GM12878 (cell line): Measurements from ENCODE around the gene NOS1AP. TPM values are rescaled to one million over a fixed set of nuclear protein-coding genes. Genes with fewer than 3 reads are reported as not detected.

Experiments used
- ATAC-seq: fragments of 200-7000 bp; cut with Tn5 transposase; 3 replicates; pipeline ENCODE4 v1.9.1; 2020; ENCODE audit warnings: mild to moderate bottlenecking, moderate library complexity
- BruUV-seq: library from RNA; stranded (reverse); fragments of 400-500 nt; replicated peaks from 2 replicates; lab custom pipeline; 2021; lab: Mats Ljungman, UMichigan
- CTCF ChIA-PET: fragments of 300-600 bp; sonication (Branson Sonifier 250); formaldehyde crosslinking; extraction: SDS; loops from one replicate; lab custom pipeline; 2021; ENCODE audit warnings: inconsistent platforms; lab: Yijun Ruan, JAX
- POLR2A ChIA-PET: fragments of 350-600 bp; formaldehyde crosslinking; extraction: SDS; loops from one replicate; lab custom pipeline; 2021; ENCODE audit warnings: inconsistent platforms; lab: Charles Lee
- RAD21 ChIA-PET: fragments of 300-600 bp; sonication (Branson Sonifier 250); formaldehyde crosslinking; loops from one replicate; lab custom pipeline; 2023; ENCODE audit warnings: antibody characterized with exemption; ENCODE audit not compliant: unreplicated experiment; lab: Charles Lee
- SMC1A ChIA-PET: fragments of 300-600 bp; sonication (Branson Sonifier 250); formaldehyde crosslinking; loops from one replicate; lab custom pipeline; 2023; ENCODE audit not compliant: unreplicated experiment, uncharacterized antibody; lab: Charles Lee
- DNase-seq: peaks from one replicate; pipeline ENCODE4 v3.0.0-alpha.2; 2011; ENCODE audit warnings: low read depth, low spot score
- FAIRE-seq: peaks from 3 replicates; lab custom pipeline; 2011; peaks lifted over from hg19 to GRCh38; lab: Jason Lieb, UNC
- H2AFZ ChIP-seq: 2 replicates; pipeline ENCODE4 v1.6.0; 2011; ENCODE audit warnings: low read depth, low read length, control low read depth; ENCODE audit not compliant: control insufficient read depth
- H3K27ac ChIP-seq: 2 replicates; pipeline ENCODE4 v1.5.1; 2011; ENCODE audit warnings: control low read depth; ENCODE audit not compliant: control insufficient read depth, insufficient read depth
- H3K27me3 ChIP-seq, 2 experiments: replicated peaks in 1 of 2; 2 replicates each; pipeline versions ENCODE4 v1.6.0 to v1.6.1; 2011; ENCODE audit warnings: low read length in 1 of 2; ENCODE audit not compliant: control insufficient read depth in 2 of 2, insufficient read depth in 2 of 2
- H3K36me3 ChIP-seq, 2 experiments: 2 replicates each; pipeline ENCODE4 v1.5.1; 2011; ENCODE audit warnings: low read length in 1 of 2; ENCODE audit not compliant: control insufficient read depth in 2 of 2, insufficient read depth in 2 of 2
- H3K4me1 ChIP-seq: 2 replicates; pipeline ENCODE4 v1.6.1; 2011; ENCODE audit warnings: mild to moderate bottlenecking, low read length, moderate library complexity, mixed read lengths; ENCODE audit not compliant: control insufficient read depth, insufficient read depth
- H3K4me2 ChIP-seq: 2 replicates; pipeline ENCODE4 v1.6.0; 2011; ENCODE audit warnings: control low read depth; ENCODE audit not compliant: control insufficient read depth, insufficient read depth
- H3K4me3 ChIP-seq: fragments of 200-600 bp; sonication (generic); 2 replicates; pipeline ENCODE4 v1.5.1; 2016
- H3K79me2 ChIP-seq: 2 replicates; pipeline ENCODE4 v1.6.0; 2011; ENCODE audit warnings: low read length; ENCODE audit not compliant: control insufficient read depth, insufficient read depth
- H3K9ac ChIP-seq: 2 replicates; pipeline ENCODE4 v1.8.0; 2011; ENCODE audit warnings: low read length, control low read depth, mixed read lengths; ENCODE audit not compliant: control insufficient read depth, insufficient read depth
- H3K9me3 ChIP-seq: replicated peaks from 3 replicates; pipeline ENCODE4 v1.5.1; 2011; ENCODE audit warnings: mild to moderate bottlenecking, low read length; ENCODE audit not compliant: control insufficient read depth, insufficient read depth
- H4K20me1 ChIP-seq: 2 replicates; pipeline ENCODE4 v1.6.0; 2011; ENCODE audit not compliant: control insufficient read depth, insufficient read depth
- ELK1 ChIP-seq: IDR thresholded peaks from 2 replicates; pipeline ENCODE4 v1.6.1; 2012; ENCODE audit warnings: low read depth, low read length, improper control_type of control experiment
- EP300 ChIP-seq, 2 experiments: fragments of 150-350 bp in 1 of 2; IDR thresholded peaks; 2 replicates each; pipeline ENCODE4 v1.6.1; 2011 to 2012; ENCODE audit warnings: low read depth in 2 of 2, low read length in 2 of 2, borderline replicate concordance in 1 of 2, improper control_type of control experiment in 1 of 2, inconsistent platforms in 1 of 2; ENCODE audit not compliant: control insufficient read depth in 1 of 2
- ESRRA ChIP-seq: IDR thresholded peaks from 2 replicates; pipeline ENCODE4 v1.6.1; 2012; ENCODE audit warnings: mild to moderate bottlenecking, low read length, improper control_type of control experiment
- ETV6 ChIP-seq, 2 experiments: fragments of 450-650 bp in 1 of 2; IDR thresholded peaks in 1 of 2; conservative IDR thresholded peaks in 1 of 2; 2 replicates each; pipeline ENCODE4 v1.6.1; 2014; ENCODE audit warnings: antibody characterized with exemption in 1 of 2, borderline replicate concordance in 1 of 2, low read depth in 1 of 2, mild to moderate bottlenecking in 1 of 2, moderate library complexity in 1 of 2
- HDAC2 ChIP-seq: fragments of 200-600 bp; sonication (generic); IDR thresholded peaks from 2 replicates; pipeline ENCODE4 v1.6.1; 2017
- JUND ChIP-seq: IDR thresholded peaks from 2 replicates; pipeline ENCODE4 v1.6.1; 2012; ENCODE audit warnings: low read depth, mild to moderate bottlenecking, low read length, improper control_type of control experiment, moderate library complexity
- NFXL1 ChIP-seq: fragments of 450-650 bp; IDR thresholded peaks from 2 replicates; pipeline ENCODE4 v1.6.1; 2017; ENCODE audit warnings: antibody characterized with exemption, mild to moderate bottlenecking, borderline replicate concordance
- PAX8 ChIP-seq: fragments of 450-650 bp; IDR thresholded peaks from 2 replicates; pipeline ENCODE4 v1.6.1; 2017; ENCODE audit warnings: mild to moderate bottlenecking, moderate library complexity
- POLR2A ChIP-seq: IDR thresholded peaks from 2 replicates; pipeline ENCODE4 v1.6.1; 2011; ENCODE audit warnings: low read depth, mild to moderate bottlenecking, low read length
- SMAD5 ChIP-seq: IDR thresholded peaks from 2 replicates; pipeline ENCODE4 v1.6.1; 2016; ENCODE audit warnings: antibody characterized with exemption, low read depth
- SUPT20H ChIP-seq: IDR thresholded peaks from 2 replicates; pipeline ENCODE4 v1.6.1; 2011; ENCODE audit warnings: low read depth, mild to moderate bottlenecking, low read length, moderate library complexity, borderline replicate concordance; ENCODE audit not compliant: control insufficient read depth
- ZBTB40 ChIP-seq: fragments of 450-650 bp; IDR thresholded peaks from 2 replicates; pipeline ENCODE4 v1.6.1; 2016; ENCODE audit warnings: mild to moderate bottlenecking, moderate library complexity, borderline replicate concordance
- WGBS: methylation state at CpG from one replicate; pipeline ENCODE4 v1.1.6; 2016; ENCODE audit warnings: low lambda C conversion rate; ENCODE audit not compliant: insufficient replicate concordance, insufficient coverage; ENCODE audit errors: missing lambda C conversion rate; 5-methylcytosine and 5-hydroxymethylcytosine counted together
- in situ Hi-C: fragments of 300-500 bp; cut with MboI; formaldehyde crosslinking; loops from 9 replicates; pipeline ENCODE4 v1.14.3; 2018; ENCODE audit warnings: mixed read lengths
- intact Hi-C: fragments of 100-400 bp; cut with micrococcal nuclease; formaldehyde crosslinking; loops from one replicate; pipeline ENCODE4 v1.14.2; 2022; ENCODE audit not compliant: unreplicated experiment
- polyA plus RNA-seq, 11 experiments: library from polyadenylated mRNA; depleted of rRNA in 4 of 11; unstranded in 6 of 11; stranded (reverse) in 5 of 11; fragments of >200 nt; fragmentation: Nextera tagmentation in 4 of 11; fragmentation: Illumina TruSeq in 1 of 11; extraction: Ambion mirVana in 4 of 11; extraction: Trizol in 1 of 11; gene quantifications; 1 replicate in 1 of 11; 2 replicates in 10 of 11; pipeline versions ENCODE4 v1.2.1 to v1.2.3, GENCODE V29; 2011 to 2016; ENCODE audit warnings: inconsistent platforms in 2 of 11, missing spikeins in 2 of 11, low read depth in 1 of 11
- total RNA-seq, 4 experiments: library from RNA; depleted of rRNA in 3 of 4; stranded (reverse); fragments of >200 nt in 3 of 4; fragmentation: Illumina TruSeq in 1 of 4; extraction: Trizol in 1 of 4; gene quantifications; 2 replicates each; pipeline versions ENCODE4 v1.2.1 to v1.2.3, GENCODE V29; 2013 to 2021
- TF ChIP-seq, protein P1 (sequence below): fragments of 450-650 bp; conservative IDR thresholded peaks from 2 replicates; pipeline ENCODE4 v1.6.1; 2017; ENCODE audit warnings: mild to moderate bottlenecking, moderate library complexity

The NOS1AP gene
- total and polyA plus RNA-seq, 10 of the 15 experiments (the other 5 are each of a cell fraction or from before 2014, with no cell fraction given) = 0.03 to 0.15 TPM; not detected in 8

DNA sequence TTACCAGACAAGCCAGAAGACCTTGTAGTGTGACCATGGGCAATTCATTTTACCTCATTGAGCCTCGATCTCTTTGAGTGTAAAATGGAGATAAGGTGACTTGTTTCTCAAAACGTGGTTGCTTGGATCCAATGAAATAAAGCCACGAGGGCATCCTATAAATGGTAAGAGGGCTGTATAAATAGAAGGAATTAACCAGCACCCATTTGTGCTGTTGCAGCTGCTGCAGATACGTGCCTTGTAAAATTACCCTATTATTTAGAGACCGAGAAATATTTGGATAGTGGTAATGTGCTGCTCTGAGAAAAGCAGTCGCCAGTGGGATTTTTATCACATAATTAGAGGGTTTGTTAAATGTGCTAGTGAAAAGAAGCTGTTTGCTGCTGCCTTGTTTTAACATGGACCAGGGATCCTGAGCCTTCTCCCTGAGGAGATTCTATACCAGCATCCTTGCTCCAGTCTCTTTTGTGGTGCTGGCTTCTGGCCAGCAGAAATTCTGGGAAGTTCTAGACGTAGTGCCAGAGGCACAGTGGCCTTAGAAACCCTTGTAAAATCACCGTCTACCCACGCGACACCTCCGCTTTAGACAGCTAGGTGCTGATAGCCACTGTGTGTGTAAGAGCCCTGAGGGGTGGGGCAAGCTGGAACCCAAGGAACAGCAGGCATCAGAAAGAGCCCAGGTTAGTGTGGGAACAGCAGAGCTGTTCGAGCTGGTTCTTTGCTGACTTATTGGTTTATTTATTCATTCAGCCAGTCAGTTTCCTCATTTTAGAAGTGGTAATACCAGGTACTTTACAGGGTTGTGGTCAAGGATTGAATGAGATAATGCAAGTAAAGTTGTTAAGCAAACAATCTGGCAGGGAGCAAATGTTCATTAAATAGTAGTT is 137.5 kb downstream of the NOS1AP start:
- no peak overlapping the region for H3K9ac ChIP-seq
- 0 out of 4 replicates have a peak, but pooled peaks cover 0 to 1% of the 10 kb centered on the region in 2 experiments for H3K27me3 ChIP-seq
- WGBS = 11% methylated on average over 12 of the region's 12 CpGs
- H4K20me1 ChIP-seq = no peaks in the 10 kb centered on the region
- H3K36me3 ChIP-seq = no peaks in the 10 kb centered on the region
- DNase-seq = no peak
- ChIA-PET RAD21 (no interaction called here), CTCF (no interaction called here), POLR2A (no interaction called here), SMC1A (no interaction called here)
- no peak for ATAC-seq
- in situ Hi-C loops (no loop called here), intact Hi-C loops (no loop called here)
- no peaks in the 10 kb centered on the region for H3K4me1 ChIP-seq
- no peaks in the 10 kb centered on the region for H3K9me3 ChIP-seq
- no peaks in the 10 kb centered on the region for H3K79me2 ChIP-seq
- FAIRE-seq = no peak
- H2AFZ ChIP-seq = no peak overlapping the region
- H3K4me3 ChIP-seq = no peak overlapping the region
- no TSS peak for BruUV-seq
- no peak overlapping the region for H3K4me2 ChIP-seq
- H3K27ac ChIP-seq = no peak overlapping the region
- no peak for TF ChIP-seq PAX8
- TF ChIP-seq SMAD5 = no peak
- TF ChIP-seq POLR2A = no peak
- no peak for TF ChIP-seq JUND
- TF ChIP-seq ETV6 (conservative IDR thresholded peaks at IDR 0.05 in 1 of 2, IDR thresholded peaks at IDR 0.05 in 1 of 2; ENCODE audit: borderline replicate concordance in 1 of 2, low read depth in 1 of 2) = no peak
- no peak for TF ChIP-seq EP300 (IDR thresholded peaks at IDR 0.05; ENCODE audit: borderline replicate concordance in 1 of 2, control insufficient read depth in 1 of 2, low read depth in 2 of 2, low read length in 2 of 2)
- TF ChIP-seq, protein P1, sequence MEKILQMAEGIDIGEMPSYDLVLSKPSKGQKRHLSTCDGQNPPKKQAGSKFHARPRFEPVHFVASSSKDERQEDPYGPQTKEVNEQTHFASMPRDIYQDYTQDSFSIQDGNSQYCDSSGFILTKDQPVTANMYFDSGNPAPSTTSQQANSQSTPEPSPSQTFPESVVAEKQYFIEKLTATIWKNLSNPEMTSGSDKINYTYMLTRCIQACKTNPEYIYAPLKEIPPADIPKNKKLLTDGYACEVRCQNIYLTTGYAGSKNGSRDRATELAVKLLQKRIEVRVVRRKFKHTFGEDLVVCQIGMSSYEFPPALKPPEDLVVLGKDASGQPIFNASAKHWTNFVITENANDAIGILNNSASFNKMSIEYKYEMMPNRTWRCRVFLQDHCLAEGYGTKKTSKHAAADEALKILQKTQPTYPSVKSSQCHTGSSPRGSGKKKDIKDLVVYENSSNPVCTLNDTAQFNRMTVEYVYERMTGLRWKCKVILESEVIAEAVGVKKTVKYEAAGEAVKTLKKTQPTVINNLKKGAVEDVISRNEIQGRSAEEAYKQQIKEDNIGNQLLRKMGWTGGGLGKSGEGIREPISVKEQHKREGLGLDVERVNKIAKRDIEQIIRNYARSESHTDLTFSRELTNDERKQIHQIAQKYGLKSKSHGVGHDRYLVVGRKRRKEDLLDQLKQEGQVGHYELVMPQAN = no peak
- TF ChIP-seq HDAC2 = no peak
- no peak for TF ChIP-seq ELK1
- TF ChIP-seq ESRRA = no peak
- no peak for TF ChIP-seq NFXL1
- no peak for TF ChIP-seq SUPT20H
- TF ChIP-seq ZBTB40 = no peak
